ENCODE measurements around the gene CHKA. TPM values are rescaled to one million over a fixed set of nuclear protein-coding genes. Genes with fewer than 3 reads are reported as not detected.

Gene CHKA
- total and polyA plus RNA-seq, 2 donors from 2014 or later: 23.2 to 26.3 TPM

DNA sequence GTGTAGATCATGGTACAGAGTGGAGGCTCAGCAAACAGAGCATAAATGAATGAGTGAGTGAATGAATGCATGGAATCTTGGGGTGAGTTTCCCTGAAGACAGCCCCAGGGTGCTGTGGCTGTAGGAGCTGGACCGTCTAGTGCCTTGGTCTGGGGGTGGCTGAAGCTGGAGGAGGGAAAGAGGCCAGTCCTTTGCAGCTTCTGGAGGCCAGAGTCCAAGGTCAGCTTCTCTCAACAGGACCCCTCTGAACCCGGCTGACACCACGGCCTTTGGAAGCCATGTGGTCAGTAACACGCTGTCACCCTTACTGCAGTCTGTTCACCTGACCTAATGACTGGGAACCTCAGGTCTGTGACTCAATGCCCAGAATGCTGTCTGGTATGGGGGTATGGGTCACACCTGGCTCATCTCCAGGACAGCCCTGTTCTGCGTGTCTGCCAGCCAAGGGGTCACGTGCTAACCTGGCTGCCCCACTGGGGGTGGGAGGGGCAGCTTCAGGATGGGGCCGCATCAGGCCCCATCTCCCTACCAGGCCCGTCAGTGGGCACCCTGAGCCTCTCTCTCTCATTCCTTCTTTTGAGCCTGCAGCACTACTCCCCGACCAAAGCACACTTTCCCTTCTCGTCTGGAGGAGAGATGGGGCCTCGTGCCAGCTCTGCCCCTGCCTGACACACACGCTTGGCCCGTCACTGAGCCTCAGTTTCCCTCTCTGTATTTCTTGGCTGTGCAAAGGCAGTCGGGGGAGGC is 24.1 kb upstream of the CHKA start:
- Histone ChIP-seq H3K9me3 (ENCODE audit: control insufficient read depth in 2 of 3, insufficient read depth in 1 of 3, low read length in 3 of 3) (no peaks in the 10 kb centered on the region), H3K27ac (ENCODE audit: low read depth in 2 of 2, low read length in 2 of 2) (no peak overlapping the region), H3K4me1 (ENCODE audit: control insufficient read depth in 2 of 3, insufficient read depth in 2 of 3, low read depth in 1 of 3, low read length in 3 of 3) (peaks cover 0 to 18% (median 12%) of the 10 kb centered on the region in 3 donors), H3K4me3 (ENCODE audit: low read length in 3 of 3) (no peak overlapping the region), H3K9ac (ENCODE audit: low read length in 3 of 3) (no peak overlapping the region), H3K36me3 (ENCODE audit: control insufficient read depth in 2 of 3, insufficient read depth in 3 of 3, low read length in 3 of 3) (no peaks in the 10 kb centered on the region), H3K27me3 (ENCODE audit: control insufficient read depth, insufficient read depth, low read length) (no peaks in the 10 kb centered on the region)
- intact Hi-C loops (cut with DNase I): no loop called here
- DNase-seq: no peak
- FAIRE-seq: no peak
- TF ChIP-seq, protein P1, sequence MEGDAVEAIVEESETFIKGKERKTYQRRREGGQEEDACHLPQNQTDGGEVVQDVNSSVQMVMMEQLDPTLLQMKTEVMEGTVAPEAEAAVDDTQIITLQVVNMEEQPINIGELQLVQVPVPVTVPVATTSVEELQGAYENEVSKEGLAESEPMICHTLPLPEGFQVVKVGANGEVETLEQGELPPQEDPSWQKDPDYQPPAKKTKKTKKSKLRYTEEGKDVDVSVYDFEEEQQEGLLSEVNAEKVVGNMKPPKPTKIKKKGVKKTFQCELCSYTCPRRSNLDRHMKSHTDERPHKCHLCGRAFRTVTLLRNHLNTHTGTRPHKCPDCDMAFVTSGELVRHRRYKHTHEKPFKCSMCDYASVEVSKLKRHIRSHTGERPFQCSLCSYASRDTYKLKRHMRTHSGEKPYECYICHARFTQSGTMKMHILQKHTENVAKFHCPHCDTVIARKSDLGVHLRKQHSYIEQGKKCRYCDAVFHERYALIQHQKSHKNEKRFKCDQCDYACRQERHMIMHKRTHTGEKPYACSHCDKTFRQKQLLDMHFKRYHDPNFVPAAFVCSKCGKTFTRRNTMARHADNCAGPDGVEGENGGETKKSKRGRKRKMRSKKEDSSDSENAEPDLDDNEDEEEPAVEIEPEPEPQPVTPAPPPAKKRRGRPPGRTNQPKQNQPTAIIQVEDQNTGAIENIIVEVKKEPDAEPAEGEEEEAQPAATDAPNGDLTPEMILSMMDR (IDR thresholded peaks at IDR 0.05; ENCODE audit: borderline replicate concordance, extremely low read depth, insufficient read depth): no peak

DNA sequence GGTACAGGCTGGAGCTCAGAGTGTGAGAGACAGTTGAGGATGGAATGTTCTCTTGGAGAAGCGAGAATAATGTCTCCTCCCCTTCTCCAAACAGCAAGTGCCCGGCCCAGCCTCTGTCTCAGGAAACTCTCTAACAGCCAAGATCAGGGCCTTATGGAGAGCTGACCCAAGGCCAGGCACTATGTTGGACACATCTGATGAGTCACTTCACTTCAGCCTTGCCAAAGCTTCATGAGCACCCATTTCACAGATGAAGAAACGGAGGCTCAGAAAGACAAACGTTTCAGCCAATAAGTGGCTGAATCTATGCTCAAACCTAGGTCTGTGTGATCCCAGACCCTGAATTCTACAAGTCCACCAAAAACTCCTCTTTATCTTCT is 22.1 kb upstream of the CHKA start:
- DNase-seq: no peak
- Histone ChIP-seq H3K9me3 (ENCODE audit: control insufficient read depth in 2 of 3, insufficient read depth in 1 of 3, low read length in 3 of 3) (no peaks in the 10 kb centered on the region), H3K4me3 (ENCODE audit: low read length in 3 of 3) (no peak overlapping the region), H3K9ac (ENCODE audit: low read length in 3 of 3) (no peak overlapping the region), H3K4me1 (ENCODE audit: control insufficient read depth in 2 of 3, insufficient read depth in 2 of 3, low read depth in 1 of 3, low read length in 3 of 3) (peaks cover 0 to 18% (median 12%) of the 10 kb centered on the region in 3 donors), H3K27me3 (ENCODE audit: control insufficient read depth, insufficient read depth, low read length) (no peaks in the 10 kb centered on the region), H3K27ac (ENCODE audit: low read depth in 2 of 2, low read length in 2 of 2) (no peak overlapping the region), H3K36me3 (ENCODE audit: control insufficient read depth in 2 of 3, insufficient read depth in 3 of 3, low read length in 3 of 3) (no peaks in the 10 kb centered on the region)
- intact Hi-C loops (cut with DNase I): no loop called here
- TF ChIP-seq, protein P1 (IDR thresholded peaks at IDR 0.05; ENCODE audit: borderline replicate concordance, extremely low read depth, insufficient read depth): no peak
- no peak for FAIRE-seq

DNA sequence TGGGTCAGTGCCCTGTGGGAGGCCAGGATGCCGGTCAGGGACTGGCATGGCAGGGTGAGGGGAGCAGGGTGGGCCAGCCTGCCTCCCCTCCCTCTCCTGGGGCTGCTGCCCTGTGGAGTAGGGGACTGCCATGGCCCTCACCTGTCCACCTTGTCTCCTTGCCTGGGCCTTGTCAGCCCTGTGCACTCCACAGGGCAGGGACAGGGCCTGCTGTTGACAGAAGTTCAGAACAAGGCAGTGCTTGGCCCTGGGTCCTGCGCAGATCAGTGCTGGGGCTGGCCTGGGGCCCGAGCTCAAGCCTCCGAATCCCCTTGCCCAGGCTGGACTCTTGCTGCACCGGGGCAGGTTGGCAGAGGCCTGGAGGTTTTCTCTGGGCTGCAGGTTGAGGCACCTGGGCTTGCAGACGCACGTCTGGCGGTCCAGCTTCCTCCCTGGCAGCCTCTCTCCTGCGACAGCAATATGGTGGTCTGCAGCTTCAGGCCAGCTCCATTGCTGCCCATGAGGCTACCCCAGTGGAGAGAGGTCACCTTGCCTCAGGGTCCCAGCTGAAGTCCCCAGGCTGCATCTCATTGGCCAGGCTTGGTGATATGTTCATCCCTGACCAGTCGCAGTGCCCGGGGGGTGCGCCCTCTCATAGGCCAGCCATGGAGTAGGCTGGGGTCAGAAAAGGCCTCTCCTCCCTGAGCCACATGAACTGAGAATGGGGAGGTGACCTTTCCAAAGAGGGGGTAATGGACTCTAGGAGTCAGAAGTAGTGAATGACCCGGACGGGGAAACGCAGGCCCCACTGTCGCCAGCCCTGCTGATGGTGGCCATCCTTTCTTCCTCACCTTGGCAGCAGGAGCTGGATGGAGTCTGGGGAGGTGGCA is 21.5 kb upstream of the CHKA start:
- H3K27me3 ChIP-seq (ENCODE audit: control insufficient read depth, insufficient read depth, low read length): no peaks in the 10 kb centered on the region
- no peak for DNase-seq
- no peaks in the 10 kb centered on the region for H3K9me3 ChIP-seq (ENCODE audit: control insufficient read depth in 2 of 3, insufficient read depth in 1 of 3, low read length in 3 of 3)
- intact Hi-C loops (cut with DNase I): no loop called here
- no peak overlapping the region for H3K4me3 ChIP-seq (ENCODE audit: low read length in 3 of 3)
- no peaks in the 10 kb centered on the region for H3K36me3 ChIP-seq (ENCODE audit: control insufficient read depth in 2 of 3, insufficient read depth in 3 of 3, low read length in 3 of 3)
- TF ChIP-seq, protein P1 (IDR thresholded peaks at IDR 0.05; ENCODE audit: borderline replicate concordance, extremely low read depth, insufficient read depth): no peak
- no peak for FAIRE-seq
- peaks cover 0 to 18% (median 12%) of the 10 kb centered on the region in 3 donors for H3K4me1 ChIP-seq (ENCODE audit: control insufficient read depth in 2 of 3, insufficient read depth in 2 of 3, low read depth in 1 of 3, low read length in 3 of 3)
- H3K27ac ChIP-seq (ENCODE audit: low read depth in 2 of 2, low read length in 2 of 2): no peak overlapping the region
- H3K9ac ChIP-seq (ENCODE audit: low read length in 3 of 3): no peak overlapping the region
